RWPE2 (cell line): Measurements from ENCODE around the gene PHTF2.

Experiments used
- ATAC-seq: fragments of 200-7000 bp; cut with Tn5 transposase; 3 replicates; pipeline ENCODE4 v1.9.1; 2021; ENCODE audit warnings: low read depth
- DNase-seq: peaks from one replicate; pipeline ENCODE4 v3.0.0-alpha.2; 2020; ENCODE audit warnings: low spot score
- H3K27ac ChIP-seq: fragments of 450-650 bp; 2 replicates; pipeline ENCODE4 v1.5.1; 2017; ENCODE audit warnings: mild to moderate bottlenecking; ENCODE audit not compliant: poor library complexity, severe bottlenecking
- H3K27me3 ChIP-seq: fragments of 250-450 bp; sonication (Bioruptor Pico); 2 replicates; pipeline ENCODE4 v1.5.1; 2021; ENCODE audit warnings: mild to moderate bottlenecking, moderate library complexity; ENCODE audit not compliant: insufficient read depth, poor library complexity, severe bottlenecking
- H3K36me3 ChIP-seq: fragments of 250-450 bp; sonication (Bioruptor Pico); 2 replicates; pipeline ENCODE4 v1.5.1; 2020; ENCODE audit warnings: low read depth, mild to moderate bottlenecking, moderate library complexity
- H3K4me1 ChIP-seq: fragments of 250-450 bp; sonication (Bioruptor Pico); 2 replicates; pipeline ENCODE4 v1.5.1; 2021; ENCODE audit warnings: mild to moderate bottlenecking, moderate library complexity; ENCODE audit not compliant: insufficient read depth, poor library complexity, severe bottlenecking
- H3K4me3 ChIP-seq: fragments of 250-450 bp; sonication (Bioruptor Pico); 2 replicates; pipeline ENCODE4 v1.5.1; 2021; ENCODE audit warnings: mild to moderate bottlenecking, moderate library complexity; ENCODE audit not compliant: severe bottlenecking
- H3K9me3 ChIP-seq: fragments of 250-450 bp; sonication (Bioruptor Pico); 2 replicates; pipeline ENCODE4 v1.5.1; 2021; ENCODE audit warnings: mild to moderate bottlenecking, moderate library complexity; ENCODE audit not compliant: severe bottlenecking
- TF ChIP-seq, protein P1 (sequence below): fragments of 450-650 bp; IDR thresholded peaks from one replicate; pipeline ENCODE4 v1.5.1; 2017; ENCODE audit warnings: mild to moderate bottlenecking, moderate library complexity; ENCODE audit not compliant: poor library complexity, severe bottlenecking

PHTF2 gene

DNA sequence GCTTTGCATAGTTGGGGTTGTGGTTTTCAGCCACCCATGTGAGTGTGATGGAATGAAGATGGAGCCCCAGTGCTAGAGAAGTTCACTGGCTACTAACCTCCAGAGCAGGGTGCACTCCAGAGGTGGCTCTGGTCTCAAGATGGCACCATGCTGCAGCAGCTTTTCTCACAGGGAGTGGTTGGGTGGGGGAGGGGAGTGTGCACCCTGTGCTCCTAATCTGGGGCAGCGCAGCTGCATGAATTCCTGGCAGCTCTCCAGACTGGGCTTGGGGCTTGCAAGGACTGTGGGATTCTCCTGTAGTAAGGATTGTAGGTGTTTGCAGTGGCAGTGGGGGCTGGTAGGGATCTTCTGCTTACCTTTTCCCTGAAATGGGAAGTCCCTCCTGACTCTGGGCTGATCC is 23.7 kb downstream of the PHTF2 start:
- TF ChIP-seq, protein P1, sequence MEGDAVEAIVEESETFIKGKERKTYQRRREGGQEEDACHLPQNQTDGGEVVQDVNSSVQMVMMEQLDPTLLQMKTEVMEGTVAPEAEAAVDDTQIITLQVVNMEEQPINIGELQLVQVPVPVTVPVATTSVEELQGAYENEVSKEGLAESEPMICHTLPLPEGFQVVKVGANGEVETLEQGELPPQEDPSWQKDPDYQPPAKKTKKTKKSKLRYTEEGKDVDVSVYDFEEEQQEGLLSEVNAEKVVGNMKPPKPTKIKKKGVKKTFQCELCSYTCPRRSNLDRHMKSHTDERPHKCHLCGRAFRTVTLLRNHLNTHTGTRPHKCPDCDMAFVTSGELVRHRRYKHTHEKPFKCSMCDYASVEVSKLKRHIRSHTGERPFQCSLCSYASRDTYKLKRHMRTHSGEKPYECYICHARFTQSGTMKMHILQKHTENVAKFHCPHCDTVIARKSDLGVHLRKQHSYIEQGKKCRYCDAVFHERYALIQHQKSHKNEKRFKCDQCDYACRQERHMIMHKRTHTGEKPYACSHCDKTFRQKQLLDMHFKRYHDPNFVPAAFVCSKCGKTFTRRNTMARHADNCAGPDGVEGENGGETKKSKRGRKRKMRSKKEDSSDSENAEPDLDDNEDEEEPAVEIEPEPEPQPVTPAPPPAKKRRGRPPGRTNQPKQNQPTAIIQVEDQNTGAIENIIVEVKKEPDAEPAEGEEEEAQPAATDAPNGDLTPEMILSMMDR, result no peak
- no peaks in the 10 kb centered on the region for H3K4me1 ChIP-seq
- H3K27ac ChIP-seq, result no peak overlapping the region
- no peak for DNase-seq
- H3K27me3 ChIP-seq, result no peaks in the 10 kb centered on the region
- no peak for ATAC-seq
- H3K36me3 ChIP-seq, result no peaks in the 10 kb centered on the region
- H3K4me3 ChIP-seq, result no peak overlapping the region
- peaks cover 11% of the 10 kb centered on the region for H3K9me3 ChIP-seq

DNA sequence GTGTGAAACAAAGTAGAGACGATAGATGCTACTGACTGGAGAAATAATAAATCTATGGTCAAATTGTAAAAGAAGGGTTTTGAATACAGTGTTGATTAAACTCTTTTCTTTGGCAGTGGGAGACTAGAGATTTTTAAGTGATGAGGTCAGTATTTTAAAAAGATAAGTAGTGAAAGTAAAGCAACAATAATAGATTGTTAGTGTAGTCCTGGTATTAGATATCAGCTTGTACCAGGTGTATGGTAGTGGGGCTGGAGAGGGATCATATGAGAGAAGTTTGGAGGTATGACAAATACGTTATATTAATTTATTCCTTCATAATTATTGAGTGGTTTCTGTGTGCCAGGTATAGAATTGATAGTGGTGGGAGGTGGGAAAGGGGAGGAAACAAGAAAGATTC is 25.2 kb downstream of the PHTF2 start:
- Histone ChIP-seq H3K36me3 (no peaks in the 10 kb centered on the region), H3K4me1 (no peaks in the 10 kb centered on the region), H3K27me3 (no peaks in the 10 kb centered on the region), H3K9me3 (peaks cover 11% of the 10 kb centered on the region), H3K27ac (no peak overlapping the region), H3K4me3 (no peak overlapping the region)
- ATAC-seq (no peak), DNase-seq (no peak)
- TF ChIP-seq, protein P1, result no peak

- Histone ChIP-seq H3K36me3 (no peaks in the 10 kb centered on the region), H3K4me1 (no peaks in the 10 kb centered on the region), H3K27ac (no peak overlapping the region), H3K4me3 (no peak overlapping the region), H3K27me3 (no peaks in the 10 kb centered on the region), H3K9me3 (peaks cover 11% of the 10 kb centered on the region)
- no peak for ATAC-seq
- no peak for DNase-seq
- TF ChIP-seq, protein P1, result no peak
Measured at GRCh38 chr7:77824636-77825035, 26.1 kb downstream of the PHTF2 start.

DNA sequence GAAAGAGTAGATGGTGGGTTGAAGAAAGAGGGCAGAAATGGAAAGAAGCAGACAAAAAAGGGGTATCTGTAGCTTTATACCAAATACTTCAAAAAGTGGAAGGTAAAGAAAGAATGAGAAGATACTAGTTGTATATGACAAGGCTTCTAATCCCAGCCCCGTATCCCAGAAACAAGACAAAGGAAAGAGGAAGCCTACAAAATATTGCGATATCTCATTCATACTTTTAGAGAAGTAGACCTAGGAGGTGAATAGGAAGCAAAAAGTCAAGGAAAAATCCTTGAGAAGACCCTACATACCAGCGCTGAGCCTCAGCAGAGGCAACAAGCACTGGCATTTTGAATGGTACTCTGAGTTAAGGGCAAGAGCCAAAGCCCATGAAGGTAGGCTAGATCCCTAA is 26.6 kb downstream of the PHTF2 start:
- TF ChIP-seq, protein P1, result no peak
- Histone ChIP-seq H3K27ac (no peak overlapping the region), H3K4me3 (no peak overlapping the region), H3K36me3 (no peaks in the 10 kb centered on the region), H3K27me3 (no peaks in the 10 kb centered on the region), H3K9me3 (peaks cover 11% of the 10 kb centered on the region), H3K4me1 (no peaks in the 10 kb centered on the region)
- no peak for ATAC-seq
- no peak for DNase-seq

GRCh38 chr7:77826300-77826699 is 27.7 kb downstream of the PHTF2 start:
- ATAC-seq, result no peak
- Histone ChIP-seq H3K4me3 (no peak overlapping the region), H3K27ac (no peak overlapping the region), H3K36me3 (no peaks in the 10 kb centered on the region), H3K27me3 (no peaks in the 10 kb centered on the region), H3K9me3 (peaks cover 5% of the 10 kb centered on the region), H3K4me1 (no peaks in the 10 kb centered on the region)
- DNase-seq, result no peak
- TF ChIP-seq, protein P1, result no peak
